ENCODE results near the gene DOK5. TPM values are rescaled to one million over a fixed set of nuclear protein-coding genes. Genes with fewer than 3 reads are reported as not detected.

The DOK5 gene
- total and polyA plus RNA-seq, 2 experiments from 2014 or later: 5.0 to 6.9 TPM

DNA sequence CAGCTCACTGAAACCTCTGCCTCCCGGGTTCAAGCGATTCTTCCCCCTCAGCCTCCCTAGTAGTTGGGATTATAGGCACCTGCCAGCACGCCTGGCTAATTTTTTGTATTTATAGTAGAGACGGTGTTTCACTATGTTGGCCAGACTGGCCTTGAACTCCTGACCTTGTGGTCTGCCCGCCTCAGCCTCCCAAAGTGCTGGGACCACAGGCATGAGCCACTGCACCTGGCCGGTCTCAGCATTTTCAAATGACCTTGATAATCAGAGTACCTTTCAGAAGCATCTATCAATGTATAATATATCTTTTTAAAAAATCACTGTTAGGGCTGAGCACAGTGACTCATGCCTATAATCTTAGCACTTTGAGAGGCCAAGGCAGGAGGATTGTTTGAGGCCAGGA lies 143.0 kb downstream of the DOK5 start:
- no peak for ATAC-seq
- DNase-seq (ENCODE audit: low spot score): no peak
- no peak overlapping the region for H3K4me2 ChIP-seq
- TF ChIP-seq ZNF331 (CRISPR knock-in tag; IDR thresholded peaks at IDR 0.05; ENCODE audit: low read depth) (no peak), JUNB (IDR thresholded peaks at IDR 0.05; ENCODE audit: unreplicated experiment) (no peak), STAT1 (IDR thresholded peaks at IDR 0.05; ENCODE audit: unreplicated experiment) (no peak), EZH2 (IDR thresholded peaks at IDR 0.05; ENCODE audit: low read depth, unreplicated experiment) (no peak), CREB1 (CRISPR knock-in tag; IDR thresholded peaks at IDR 0.05; ENCODE audit: low read depth) (no peak), ZNF114 (CRISPR knock-in tag; IDR thresholded peaks at IDR 0.05) (no peak)
- TF ChIP-seq, protein P1, sequence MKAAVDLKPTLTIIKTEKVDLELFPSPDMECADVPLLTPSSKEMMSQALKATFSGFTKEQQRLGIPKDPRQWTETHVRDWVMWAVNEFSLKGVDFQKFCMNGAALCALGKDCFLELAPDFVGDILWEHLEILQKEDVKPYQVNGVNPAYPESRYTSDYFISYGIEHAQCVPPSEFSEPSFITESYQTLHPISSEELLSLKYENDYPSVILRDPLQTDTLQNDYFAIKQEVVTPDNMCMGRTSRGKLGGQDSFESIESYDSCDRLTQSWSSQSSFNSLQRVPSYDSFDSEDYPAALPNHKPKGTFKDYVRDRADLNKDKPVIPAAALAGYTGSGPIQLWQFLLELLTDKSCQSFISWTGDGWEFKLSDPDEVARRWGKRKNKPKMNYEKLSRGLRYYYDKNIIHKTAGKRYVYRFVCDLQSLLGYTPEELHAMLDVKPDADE (IDR thresholded peaks at IDR 0.05): no peak
- TF ChIP-seq, protein P2, sequence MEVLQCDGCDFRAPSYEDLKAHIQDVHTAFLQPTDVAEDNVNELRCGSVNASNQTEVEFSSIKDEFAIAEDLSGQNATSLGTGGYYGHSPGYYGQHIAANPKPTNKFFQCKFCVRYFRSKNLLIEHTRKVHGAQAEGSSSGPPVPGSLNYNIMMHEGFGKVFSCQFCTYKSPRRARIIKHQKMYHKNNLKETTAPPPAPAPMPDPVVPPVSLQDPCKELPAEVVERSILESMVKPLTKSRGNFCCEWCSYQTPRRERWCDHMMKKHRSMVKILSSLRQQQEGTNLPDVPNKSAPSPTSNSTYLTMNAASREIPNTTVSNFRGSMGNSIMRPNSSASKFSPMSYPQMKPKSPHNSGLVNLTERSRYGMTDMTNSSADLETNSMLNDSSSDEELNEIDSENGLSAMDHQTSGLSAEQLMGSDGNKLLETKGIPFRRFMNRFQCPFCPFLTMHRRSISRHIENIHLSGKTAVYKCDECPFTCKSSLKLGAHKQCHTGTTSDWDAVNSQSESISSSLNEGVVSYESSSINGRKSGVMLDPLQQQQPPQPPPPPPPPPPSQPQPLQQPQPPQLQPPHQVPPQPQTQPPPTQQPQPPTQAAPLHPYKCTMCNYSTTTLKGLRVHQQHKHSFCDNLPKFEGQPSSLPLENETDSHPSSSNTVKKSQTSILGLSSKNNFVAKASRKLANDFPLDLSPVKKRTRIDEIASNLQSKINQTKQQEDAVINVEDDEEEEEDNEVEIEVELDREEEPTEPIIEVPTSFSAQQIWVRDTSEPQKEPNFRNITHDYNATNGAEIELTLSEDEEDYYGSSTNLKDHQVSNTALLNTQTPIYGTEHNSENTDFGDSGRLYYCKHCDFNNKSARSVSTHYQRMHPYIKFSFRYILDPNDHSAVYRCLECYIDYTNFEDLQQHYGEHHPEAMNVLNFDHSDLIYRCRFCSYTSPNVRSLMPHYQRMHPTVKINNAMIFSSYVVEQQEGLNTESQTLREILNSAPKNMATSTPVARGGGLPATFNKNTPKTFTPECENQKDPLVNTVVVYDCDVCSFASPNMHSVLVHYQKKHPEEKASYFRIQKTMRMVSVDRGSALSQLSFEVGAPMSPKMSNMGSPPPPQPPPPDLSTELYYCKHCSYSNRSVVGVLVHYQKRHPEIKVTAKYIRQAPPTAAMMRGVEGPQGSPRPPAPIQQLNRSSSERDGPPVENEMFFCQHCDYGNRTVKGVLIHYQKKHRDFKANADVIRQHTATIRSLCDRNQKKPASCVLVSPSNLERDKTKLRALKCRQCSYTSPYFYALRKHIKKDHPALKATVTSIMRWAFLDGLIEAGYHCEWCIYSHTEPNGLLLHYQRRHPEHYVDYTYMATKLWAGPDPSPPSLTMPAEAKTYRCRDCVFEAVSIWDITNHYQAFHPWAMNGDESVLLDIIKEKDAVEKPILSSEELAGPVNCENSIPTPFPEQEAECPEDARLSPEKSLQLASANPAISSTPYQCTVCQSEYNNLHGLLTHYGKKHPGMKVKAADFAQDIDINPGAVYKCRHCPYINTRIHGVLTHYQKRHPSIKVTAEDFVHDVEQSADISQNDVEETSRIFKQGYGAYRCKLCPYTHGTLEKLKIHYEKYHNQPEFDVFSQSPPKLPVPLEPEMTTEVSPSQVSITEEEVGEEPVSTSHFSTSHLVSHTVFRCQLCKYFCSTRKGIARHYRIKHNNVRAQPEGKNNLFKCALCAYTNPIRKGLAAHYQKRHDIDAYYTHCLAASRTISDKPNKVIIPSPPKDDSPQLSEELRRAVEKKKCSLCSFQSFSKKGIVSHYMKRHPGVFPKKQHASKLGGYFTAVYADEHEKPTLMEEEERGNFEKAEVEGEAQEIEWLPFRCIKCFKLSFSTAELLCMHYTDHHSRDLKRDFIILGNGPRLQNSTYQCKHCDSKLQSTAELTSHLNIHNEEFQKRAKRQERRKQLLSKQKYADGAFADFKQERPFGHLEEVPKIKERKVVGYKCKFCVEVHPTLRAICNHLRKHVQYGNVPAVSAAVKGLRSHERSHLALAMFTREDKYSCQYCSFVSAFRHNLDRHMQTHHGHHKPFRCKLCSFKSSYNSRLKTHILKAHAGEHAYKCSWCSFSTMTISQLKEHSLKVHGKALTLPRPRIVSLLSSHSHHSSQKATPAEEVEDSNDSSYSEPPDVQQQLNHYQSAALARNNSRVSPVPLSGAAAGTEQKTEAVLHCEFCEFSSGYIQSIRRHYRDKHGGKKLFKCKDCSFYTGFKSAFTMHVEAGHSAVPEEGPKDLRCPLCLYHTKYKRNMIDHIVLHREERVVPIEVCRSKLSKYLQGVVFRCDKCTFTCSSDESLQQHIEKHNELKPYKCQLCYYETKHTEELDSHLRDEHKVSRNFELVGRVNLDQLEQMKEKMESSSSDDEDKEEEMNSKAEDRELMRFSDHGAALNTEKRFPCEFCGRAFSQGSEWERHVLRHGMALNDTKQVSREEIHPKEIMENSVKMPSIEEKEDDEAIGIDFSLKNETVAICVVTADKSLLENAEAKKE (CRISPR knock-in tag; IDR thresholded peaks at IDR 0.05): no peak
- Mint-ChIP-seq H3K9me3 (no peaks in the 10 kb centered on the region; the same call in 1 of the 3 replicates), H3K4me3 (no peak overlapping the region), H3K4me1 (0 out of 3 replicates have a peak, but pooled peaks cover 3% of the 10 kb centered on the region), H3K27ac (no peak overlapping the region), H3K27me3 (ENCODE audit: insufficient read depth, low read depth, poor library complexity) (peaks cover 3% of the 10 kb centered on the region), H3K36me3 (ENCODE audit: low read depth) (no peaks in the 10 kb centered on the region)
- H3K4me3 ChIP-seq: no peak overlapping the region
- H3K27ac ChIP-seq (ENCODE audit: low read depth): no peak overlapping the region
- H3K79me2 ChIP-seq (replicated peaks; ENCODE audit: insufficient read depth): no peaks in the 10 kb centered on the region
- no peaks in the 10 kb centered on the region for H3K9me2 ChIP-seq (ENCODE audit: insufficient read depth)
- H4K20me1 ChIP-seq (replicated peaks; ENCODE audit: insufficient read depth): no peaks in the 10 kb centered on the region
- H3K27me3 ChIP-seq (ENCODE audit: insufficient read depth): no peaks in the 10 kb centered on the region
- no peaks in the 10 kb centered on the region for H3K4me1 ChIP-seq (ENCODE audit: insufficient read depth)
- no peaks in the 10 kb centered on the region for H3K36me3 ChIP-seq (ENCODE audit: insufficient read depth)
- H2AFZ ChIP-seq: no peak overlapping the region
- H3F3A ChIP-seq (replicated peaks; ENCODE audit: low read depth): no peaks in the 10 kb centered on the region

All from GM23338 (cell line).